ELF-1 (cell line): ENCODE results near the gene RSPO3.

Source experiments
- DNase-seq: peaks from one replicate; pipeline ENCODE4 v3.0.0-alpha.2; 2016; ENCODE audit warnings: low read depth, low spot score

Gene RSPO3

DNA sequence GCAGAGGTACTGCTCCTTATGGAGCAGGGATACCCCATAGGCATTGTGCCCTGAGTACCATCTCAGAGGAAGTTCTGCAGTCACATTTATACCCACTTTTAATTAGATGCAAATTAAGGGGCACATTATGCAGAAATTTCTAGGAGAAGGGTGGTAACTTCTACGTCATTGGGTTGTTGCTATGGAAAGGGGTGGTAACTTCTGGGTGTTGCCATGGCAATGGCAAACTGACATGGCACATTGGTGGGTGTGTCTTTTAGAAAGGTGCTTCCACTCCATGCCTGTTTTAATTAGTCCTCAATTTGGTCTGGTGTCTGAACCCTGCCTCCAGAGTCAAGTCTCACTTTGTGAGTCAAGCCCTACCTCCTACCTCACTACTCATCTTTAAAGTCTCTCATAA is 42.0 kb downstream of the RSPO3 start:
- DNase-seq = no peak

DNA sequence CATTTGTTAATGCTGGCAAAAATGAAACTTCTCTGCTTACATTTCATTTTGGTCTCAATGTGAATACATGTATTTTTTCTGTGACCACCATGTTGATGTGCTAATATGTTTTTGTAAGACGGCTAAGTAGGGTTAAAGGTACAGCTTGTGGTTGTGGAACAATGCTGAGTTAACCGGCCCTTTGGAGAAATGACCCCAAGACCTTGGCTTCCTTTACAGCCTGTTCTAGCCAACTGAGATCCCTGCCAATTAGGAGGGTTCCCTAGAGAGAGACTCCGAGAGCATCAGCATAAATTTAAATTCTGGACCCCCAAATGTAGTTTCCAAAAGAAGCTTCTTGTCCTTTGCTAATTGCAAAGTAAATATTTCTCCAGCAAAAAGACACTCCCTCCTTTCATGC is 44.4 kb downstream of the RSPO3 start:
- DNase-seq = no peak

DNA sequence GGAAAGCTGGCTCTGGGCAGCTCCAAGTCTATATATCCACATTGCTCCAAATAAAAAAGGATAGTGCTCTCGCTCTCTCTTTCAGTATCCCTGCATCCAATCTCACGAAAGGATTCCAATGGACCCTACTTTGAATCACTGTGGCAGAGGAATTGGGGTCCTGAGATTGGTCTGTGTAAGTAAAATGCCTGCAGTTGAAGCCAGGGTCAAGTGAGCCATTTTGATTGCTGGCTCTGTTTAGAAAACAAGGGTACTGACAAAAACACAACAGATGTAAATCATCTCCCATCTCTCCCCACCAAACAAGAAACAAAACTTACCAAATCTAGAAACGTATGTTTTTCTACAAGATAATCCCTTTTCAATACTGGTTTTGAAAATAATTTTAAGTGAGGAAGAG is 45.6 kb downstream of the RSPO3 start:
- no peak for DNase-seq

DNA sequence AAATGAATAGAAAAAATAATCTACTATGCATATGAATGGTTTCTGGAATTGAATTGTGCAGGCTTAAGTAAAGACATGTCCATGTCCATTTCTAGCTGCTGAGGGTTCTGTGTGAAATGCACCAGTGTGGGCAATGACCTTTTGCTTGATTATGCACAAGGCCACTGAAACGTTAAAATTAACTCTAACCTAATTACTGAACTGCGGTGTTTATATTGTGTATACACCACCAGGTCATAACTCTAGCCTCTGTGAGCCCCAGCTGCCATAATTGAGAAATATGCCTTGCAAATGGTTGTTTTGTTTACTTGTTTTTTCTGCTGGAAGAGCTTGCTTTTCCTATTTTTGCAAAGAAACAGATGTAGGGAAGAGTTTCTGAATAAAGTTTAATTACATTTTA is 46.1 kb downstream of the RSPO3 start:
- no peak for DNase-seq

DNA sequence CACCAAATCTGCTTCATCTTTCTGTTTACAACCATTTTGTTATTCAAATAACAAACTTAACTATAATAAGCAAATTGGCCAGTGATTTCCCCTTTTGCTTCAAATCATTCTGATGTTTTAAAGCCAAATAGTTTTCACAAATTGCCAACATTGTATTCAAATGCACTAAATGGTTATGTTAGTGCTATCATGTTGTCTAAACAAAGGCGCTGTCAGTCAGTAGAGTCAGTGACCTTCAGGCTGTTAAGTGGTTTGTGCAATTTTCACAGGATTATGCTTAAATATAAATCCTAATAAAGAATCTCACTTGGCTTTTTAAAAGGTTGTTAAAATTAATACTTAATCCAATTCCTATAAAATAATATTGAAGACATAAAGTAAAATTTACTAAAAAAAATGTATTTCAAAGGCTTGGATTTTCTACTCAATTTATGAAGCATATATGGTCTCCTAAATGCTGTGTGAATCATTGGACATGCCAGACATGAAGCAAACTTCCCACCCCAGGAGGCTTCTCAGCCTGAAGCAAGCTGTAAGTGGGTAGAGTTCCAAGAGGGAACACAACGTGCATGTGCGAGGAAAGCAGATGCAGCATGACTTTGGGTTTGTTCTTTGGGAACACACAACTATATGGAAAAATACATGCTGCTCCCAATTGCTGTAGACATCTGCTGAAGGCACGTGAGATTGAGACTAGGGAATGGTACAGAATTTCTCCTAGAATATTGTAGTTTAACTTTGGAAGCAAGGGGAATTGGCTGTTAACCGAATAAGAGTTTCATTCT is 54.9 kb downstream of the RSPO3 start:
- no peak for DNase-seq

DNA sequence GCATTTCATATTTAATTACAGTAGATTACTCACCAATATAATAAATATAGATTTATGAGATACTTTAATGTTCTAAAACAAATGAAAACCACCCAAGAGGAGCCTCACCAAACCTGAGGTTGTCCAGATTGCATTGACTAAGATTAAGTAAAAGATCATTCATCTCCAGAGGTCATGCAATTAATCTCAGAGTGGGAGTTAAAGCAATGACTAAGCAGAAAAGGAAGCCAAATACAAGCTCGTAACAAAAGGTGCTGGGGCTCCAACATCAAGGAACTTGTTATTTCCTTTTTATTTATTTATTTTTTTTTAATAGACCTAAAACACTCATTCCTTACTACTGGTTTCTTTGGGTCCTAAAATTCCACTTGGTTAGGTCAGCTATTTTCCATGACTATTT is 57.7 kb downstream of the RSPO3 start:
- DNase-seq = no peak

DNA sequence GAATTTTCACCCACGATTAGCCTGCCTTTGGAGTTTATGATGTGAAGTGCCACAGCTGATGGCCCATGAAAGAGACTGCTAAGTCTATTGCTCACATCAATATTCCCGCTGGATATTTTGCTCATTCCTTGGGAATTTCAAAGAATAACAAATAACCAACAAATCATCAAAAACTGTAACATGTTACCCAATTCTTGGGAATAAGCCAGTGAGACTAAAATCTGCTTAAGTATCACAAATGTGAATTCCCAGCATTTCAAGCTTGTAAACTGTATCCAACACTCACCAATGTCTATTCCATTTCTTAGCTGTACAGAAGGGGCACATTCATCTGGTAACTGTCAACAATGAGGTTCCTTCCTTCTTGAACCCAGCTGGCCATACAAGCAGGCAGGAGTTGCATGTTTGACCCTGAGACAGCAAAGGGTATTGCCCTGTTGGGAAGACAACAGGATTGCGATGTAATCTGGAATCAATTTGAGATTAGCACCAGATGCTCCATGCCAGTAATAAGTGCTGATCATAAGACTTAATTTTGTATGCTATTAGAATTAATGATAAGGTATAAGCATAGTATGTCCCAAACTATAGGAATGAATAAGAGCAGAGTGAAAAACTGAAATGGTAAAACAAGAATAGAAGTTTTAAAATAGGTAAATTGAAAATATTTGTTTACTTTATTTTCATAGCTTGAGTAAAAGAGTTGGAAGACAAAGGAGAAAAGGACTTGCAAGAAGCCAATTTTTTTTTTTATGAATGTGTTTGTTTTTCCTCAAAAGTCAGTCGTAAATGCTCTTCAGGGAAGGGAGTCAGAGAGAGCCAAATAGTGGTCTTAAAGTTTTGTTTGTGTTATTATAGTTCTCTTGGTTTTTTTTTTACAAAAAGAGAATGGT is 58.8 kb downstream of the RSPO3 start:
- no peak for DNase-seq

DNA sequence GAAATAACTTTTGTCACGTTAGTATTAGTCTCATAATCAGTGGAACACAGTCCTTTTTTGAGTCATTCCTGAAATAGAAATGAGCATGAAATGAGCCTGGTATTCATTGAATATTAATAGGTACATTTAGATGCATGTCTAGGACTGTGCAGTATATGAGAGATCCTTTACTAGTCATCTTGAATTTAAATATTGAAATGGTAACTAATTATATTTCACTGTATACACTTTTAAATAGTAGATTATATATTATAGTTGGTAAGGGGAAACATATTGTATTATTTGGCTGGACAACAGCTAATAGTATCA is 59.4 kb downstream of the RSPO3 start:
- DNase-seq = no peak

DNA sequence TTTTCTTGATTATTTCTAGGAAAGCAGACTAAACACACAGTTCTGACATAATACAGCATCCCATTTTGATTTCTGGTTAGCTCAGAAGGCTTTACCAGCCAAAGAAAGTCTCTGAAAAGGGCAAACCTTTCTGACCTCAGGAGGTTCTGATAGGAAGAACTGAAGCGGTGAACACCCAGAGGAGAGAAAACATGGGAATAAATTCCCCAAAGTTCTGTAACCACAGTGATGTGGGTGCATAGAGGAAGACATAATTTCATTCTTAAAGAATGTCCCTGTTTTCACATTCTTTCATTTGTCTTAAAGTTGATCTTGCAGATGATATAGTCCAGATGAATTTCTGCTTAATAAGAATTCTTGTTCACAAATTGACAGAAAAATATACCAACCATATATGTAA is 60.3 kb downstream of the RSPO3 start:
- DNase-seq = no peak

DNA sequence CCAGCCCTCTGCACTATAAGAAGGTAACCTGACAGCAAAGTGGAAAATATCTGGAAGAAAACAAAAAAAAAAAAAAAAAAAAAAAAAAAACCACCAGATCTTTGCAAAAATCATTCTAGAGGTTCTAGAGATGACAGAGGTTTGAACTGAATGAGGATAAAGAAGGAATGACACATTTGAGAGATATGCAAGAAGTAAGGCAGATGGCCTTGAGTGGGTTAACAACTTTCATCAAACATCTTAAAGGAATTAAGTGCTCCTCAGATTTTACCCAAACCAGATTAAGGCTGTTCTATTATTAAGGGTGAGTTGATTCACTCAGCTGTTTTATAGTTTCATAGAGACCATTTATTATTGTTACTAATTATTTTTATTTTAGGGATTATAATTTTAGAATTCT is 62.0 kb downstream of the RSPO3 start:
- DNase-seq = no peak

DNA sequence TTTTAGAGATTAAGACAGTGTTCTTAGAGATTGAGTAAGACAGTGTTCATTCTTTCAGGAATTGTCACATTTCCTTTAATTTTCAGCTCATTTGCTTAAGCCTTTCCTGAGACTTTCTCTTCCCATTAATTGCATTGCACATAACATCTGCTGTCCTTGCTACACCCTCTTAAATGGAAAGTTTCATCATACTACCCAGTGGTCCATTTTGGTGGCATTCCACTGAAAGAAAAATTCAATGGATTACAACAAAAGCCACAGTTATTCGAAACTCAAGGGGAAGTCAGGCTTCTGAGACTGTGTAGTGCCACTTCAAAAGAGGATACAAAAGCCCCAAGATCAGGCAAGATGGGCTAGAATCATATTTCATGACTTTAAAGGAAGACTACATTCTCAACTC is 64.0 kb downstream of the RSPO3 start:
- DNase-seq = no peak

DNA sequence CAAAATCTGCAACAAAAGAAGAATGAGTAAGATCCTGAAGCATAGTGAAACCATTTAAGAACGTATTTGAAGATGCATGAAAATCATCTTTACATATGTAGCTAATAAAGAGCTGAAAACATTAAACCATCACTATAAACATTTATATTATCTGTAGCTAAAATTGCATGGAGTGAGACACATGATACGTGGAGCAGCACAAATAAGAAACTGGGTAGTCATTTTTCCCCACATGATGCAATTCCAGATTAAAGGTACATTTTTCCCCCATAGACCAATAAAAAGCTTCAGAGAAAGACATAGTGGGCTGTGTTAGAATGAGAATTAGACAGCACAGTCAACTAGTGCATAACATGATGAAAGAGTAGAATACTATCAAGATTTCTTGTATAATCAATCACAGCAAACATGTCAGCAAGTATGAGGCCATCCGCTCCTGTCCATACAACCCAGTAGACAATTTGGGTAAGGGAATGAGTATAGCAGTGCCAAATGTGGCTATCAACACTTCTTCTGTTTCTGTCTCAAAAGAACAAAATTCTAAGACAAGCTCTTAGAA is 67.0 kb downstream of the RSPO3 start:
- no peak for DNase-seq

DNA sequence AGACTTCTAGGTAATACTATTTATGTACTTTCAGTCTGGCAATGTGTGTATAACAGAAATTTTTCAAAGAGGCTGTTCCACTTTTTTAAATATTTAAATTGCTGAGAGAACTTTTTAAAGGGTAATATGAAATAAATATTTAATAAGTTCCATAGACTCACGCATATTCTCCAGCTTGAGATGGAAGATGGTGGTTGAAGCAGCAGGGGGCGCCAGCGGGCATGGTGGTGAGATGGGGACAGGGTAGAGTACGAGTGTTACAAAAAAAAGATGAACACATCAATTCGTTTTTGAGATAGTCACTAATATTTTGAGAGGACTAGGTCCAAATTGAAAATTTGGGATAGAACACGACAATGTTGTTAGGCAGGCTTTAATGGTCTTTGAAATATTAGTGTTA is 68.4 kb downstream of the RSPO3 start:
- DNase-seq = peak; percentile 22

DNA sequence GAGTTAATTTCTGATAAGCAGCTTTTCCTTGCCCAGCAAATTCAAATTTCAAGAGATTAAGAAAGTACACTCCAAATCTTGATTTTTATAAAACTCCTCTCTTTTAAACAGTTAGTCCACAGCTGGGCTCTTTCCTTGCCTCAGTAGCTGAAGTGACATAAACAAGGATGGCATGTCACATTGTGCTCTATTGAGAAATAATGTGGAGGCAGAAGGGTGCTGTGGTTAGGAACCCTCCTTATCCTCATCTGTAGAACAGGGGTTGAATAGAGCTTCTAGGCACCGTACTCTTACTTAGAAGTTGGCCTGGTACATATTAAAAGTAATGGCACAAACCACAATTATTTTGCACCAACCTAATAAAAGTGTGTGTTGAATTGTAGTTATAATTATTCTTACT is 70.3 kb downstream of the RSPO3 start:
- no peak for DNase-seq

DNA sequence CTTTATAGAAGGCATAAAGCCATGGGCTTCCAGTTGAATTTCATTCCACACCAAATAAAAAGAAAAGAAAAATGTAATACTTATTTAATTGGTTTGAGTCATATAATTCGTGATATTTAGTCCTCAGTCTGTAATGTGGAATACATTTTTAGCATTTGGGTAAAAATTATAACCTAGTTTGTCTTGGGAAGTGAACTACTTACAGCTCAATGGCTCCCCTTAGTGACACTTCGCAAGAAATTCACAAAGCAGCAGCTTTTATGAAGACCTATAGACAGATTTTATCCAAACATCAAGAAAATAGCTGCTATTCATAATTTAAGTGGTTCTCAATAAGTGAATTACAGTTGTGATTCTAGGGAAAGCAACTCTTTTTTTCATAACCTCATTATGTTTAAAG is 72.1 kb downstream of the RSPO3 start:
- DNase-seq = no peak

DNA sequence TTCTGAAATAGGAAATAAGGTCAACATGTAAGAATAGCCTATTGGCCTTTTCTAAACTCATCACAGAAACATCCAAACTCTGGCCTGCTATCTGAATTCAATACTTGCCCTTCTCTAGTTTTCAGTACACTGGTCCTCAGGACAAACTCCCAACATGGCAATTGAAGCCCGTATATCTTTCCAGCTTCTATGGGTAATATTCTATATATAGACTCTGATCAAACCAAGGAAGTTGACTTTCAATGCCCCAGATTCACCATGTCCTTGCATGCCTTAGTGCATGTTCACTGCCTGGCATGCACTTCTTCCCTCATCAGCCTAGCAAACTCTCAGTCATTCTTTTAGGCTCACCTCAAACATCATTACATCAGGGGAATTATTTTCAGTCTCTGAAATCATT is 73.2 kb downstream of the RSPO3 start:
- DNase-seq = no peak

DNA sequence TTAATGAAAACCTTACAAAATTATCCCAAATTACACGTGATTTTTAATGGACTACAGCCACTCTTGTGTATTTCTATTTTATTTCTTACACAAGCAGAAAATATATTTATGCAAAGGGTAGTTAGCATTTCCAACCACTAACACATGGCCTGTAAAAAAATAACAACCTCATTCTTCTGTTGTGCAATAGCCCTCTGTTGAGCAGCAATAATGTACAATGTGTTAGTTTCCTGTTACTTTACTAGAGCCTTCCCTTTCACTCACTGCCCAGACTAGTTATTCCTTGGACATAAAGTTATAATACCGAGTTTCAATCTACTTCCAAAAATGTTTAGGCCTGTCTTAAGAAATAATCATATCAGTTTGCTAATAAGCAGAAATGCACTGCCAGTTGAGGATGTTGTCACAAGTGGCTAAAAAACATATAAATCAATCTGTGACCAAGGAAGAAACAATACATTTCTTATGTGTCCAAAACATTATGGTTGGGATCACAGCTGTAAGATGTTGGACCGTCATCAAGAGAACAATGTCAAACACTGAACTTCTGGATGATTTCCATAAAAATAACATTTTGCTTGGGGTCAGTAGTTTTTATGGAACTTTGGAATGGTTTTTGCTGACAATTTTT is 74.6 kb downstream of the RSPO3 start:
- no peak for DNase-seq

DNA sequence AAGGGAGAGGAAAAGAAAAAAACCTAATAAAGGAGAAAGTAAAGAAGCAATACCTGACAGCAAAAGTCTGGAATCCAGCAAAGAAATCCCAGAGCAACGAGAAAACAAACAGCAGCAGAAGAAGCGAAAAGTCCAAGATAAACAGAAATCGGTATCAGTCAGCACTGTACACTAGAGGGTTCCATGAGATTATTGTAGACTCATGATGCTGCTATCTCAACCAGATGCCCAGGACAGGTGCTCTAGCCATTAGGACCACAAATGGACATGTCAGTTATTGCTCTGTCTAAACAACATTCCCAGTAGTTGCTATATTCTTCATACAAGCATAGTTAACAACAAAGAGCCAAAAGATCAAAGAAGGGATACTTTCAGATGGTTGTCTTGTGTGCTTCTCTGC is 77.4 kb downstream of the RSPO3 start:
- no peak for DNase-seq

DNA sequence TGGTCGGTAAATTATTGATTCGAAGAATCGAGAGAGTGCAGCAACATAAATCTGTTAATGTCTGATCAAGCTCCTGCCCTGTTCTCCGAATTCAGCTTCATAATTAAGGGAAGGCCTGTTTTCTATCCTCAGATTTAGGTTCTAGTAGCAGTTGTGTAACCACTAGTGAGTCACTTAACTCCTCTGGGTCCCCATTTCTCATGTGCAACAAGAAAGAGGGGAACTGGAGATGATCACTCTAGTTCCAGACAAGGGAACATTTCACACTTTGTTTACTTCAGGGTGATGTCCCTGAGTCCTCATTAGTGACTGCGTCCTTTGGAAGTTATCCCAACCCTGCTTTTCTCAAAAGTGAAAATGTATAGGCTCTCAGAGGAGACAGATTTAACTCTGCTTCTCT is 80.1 kb downstream of the RSPO3 start:
- no peak for DNase-seq

DNA sequence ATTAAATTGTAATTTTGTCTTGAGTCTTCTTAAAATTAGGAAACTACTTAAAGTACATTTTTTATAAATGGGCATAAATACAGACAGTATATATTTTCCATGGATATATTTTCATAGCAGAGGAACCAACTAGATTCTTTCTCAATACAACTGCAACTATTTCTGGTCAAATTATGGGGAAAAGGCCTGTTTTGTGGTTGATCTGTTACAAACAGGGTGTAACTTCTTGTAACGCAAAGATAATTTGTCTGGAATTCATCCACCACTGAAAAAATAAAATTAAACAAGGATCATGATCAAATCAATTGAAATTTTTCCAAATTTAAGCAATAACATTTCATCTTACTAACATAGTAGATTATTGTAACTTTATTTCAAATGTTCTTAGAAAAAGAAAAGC is 81.0 kb downstream of the RSPO3 start:
- DNase-seq = no peak

DNA sequence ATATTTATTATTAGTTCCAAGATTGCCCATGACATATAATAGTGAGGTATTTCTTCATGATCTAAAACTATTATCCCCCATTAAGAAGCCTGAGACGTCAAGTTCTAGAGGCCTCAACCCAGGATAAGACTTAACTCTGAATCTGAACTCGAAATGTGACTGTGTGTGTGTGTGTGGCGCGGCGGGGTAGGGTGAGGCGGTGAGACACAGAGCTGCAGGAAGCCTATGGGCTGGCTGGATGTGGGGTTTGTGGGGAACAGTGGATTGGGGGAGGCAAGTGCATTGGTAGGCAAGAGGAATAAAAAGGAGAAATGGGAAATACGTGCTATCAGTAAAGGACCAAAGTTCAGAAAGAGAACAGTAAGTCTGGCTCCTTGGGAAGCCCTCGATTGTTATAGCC is 81.6 kb downstream of the RSPO3 start:
- no peak for DNase-seq

DNA sequence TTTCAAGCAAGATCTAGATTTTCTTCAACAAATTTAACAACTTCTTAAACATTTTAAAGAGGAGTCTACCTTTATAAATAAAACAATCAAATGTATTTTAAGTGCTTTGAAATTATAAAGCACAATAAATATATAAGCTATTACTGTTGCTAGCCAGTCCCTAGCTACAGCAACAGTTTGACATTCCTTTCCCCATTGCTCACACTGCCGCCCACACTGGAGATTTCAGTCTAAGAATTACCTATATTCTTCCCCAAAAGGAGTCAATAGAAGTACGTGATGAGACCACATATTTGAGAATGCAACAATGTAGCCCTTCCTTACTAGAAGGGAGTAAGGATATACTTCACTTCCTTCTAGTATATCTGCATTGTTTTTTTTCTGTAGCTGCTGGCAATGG is 82.8 kb downstream of the RSPO3 start:
- DNase-seq = no peak

DNA sequence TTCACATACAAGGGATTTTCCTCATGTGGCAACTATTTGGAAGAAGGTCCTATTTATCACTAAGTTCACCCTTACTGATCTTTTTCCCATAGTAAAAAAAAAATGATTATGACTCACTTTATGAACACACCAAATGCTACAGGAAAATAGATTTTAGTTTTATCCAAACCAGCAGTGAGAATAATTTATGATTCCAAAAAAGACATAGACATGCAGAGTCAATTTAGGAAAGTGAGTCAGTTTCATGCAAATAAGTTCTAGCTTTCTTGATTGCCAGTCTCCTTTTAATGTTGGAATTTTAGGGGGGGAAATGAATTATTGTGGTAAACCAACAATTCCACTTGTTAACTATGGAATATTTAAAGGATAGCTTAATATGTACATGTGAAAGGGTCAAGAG is 84.2 kb downstream of the RSPO3 start:
- no peak for DNase-seq
